Stimulated activated CD8-positive, alpha-beta memory T cell treated with anti-CD3 and anti-CD28 coated beads, Interleukin-4, amount 100 ng/mL, for 48 hours (primary cell): ENCODE data around the gene NUP62CL.

Experiments
- DNase-seq: peaks from one replicate; pipeline ENCODE4 v3.0.0-alpha.2; 2020

Gene NUP62CL

DNA sequence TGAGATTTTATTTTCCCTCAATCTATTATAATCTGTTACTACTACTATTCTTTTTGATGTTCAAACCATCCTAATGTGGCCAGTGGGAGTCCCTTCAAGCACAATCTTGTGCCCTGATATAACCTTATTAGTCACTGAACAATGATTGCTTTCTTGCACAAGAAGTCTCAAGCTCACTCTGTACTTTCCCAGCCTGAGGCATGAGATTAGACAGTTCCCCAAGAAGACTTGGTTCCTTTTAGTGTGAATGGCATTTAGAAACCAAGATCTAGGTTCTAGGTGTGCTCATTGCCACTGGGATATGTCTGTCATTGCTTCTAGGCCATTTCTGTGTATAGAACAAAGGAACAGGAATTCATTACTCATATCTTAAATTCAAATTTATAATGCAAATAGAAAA is 59.6 kb downstream of the NUP62CL start:
- no peak for DNase-seq

DNA sequence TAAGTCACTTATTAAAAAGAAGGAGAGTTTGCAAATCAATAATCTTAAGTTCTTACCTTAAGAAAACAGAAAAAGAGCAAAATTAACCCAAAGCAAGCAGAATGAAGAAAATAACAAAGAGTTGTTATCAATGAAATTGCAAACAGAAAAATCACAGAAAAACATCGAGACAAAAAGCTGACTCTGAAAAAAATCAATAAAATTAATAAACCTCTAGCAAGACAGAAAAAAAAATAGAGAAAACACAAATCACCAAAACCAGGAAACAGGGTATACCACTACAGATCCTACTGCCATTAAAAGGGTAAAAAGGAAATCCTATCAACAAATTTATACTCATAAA is 70.3 kb downstream of the NUP62CL start:
- no peak for DNase-seq

DNA sequence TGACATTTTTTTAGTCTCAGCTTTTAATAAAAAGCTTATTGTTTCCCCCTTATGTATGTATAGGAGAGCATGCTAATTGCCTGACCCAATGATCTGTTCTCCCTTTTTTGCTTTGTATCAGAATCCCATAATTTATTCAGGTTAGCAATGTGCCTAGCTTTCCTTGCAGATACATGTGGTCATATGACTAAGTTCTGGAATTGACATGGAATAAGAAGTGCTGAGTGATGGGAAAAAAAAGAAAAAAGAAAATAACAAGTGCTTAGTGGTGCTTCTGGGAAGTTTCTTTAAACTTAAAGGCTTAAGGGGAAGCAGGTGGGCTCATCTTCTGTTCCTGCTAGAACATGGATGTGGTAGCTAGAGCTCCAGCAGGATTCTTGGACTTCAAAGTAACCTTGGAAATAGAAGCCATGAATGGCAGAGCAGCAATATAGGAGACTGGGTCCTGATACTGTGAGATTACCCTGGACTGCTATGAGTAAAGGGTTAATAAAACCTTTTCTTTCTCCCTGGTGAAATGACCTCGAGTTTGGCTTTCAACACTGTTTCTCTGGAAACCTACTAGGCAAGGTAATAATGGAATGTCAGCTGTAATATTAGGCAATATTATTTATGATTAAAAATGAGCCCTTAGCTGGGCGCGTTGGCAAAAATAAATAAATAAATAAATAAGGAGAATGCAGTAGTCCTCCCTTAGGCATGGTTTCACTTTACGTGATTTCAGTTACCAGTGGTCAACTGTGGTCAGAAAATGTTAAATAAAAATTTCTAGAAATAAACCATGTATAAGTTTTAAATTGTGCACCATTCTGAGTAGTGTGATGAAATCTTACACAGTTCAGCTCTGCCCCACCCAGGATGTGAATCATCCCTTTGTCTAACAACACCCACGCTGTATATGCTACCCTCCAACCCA is 70.9 kb downstream of the NUP62CL start:
- no peak for DNase-seq

DNA sequence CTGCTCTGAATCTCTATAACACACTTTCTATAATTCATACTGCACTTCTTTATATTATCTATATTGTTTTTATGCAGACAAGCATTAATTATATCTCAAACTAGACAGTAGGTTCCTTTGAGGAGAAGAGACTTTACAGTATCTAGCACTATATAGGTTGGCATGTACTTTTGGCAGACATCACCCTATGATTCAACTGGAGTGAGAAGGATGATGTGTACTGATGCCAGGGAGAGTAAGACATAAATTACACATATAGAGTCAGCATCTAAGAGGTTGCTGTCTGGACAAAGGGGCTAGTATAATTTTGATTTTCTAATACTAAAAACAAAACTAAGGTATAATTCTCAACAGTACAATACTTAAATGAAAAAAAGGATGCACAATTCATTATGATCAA is 82.5 kb downstream of the NUP62CL start:
- no peak for DNase-seq

DNA sequence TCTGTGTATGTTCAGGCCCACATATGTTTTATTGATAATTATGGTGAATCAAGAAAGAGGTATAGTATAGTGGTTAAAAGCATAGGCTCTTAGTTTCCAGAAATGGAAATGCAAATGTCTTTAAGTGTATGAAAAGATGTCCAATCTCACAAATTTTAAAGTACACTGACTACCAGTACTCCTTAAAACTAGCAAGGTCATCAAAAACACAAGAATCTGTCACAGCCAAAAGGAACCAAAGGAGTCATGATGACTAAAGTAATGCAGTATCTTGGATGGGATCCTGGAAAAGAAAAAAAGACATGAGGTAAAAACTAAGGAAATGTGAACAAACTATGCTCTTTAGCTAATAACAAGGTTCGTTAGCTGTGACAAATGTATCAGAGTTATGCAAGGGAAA is 87.0 kb downstream of the NUP62CL start:
- DNase-seq, result no peak

DNA sequence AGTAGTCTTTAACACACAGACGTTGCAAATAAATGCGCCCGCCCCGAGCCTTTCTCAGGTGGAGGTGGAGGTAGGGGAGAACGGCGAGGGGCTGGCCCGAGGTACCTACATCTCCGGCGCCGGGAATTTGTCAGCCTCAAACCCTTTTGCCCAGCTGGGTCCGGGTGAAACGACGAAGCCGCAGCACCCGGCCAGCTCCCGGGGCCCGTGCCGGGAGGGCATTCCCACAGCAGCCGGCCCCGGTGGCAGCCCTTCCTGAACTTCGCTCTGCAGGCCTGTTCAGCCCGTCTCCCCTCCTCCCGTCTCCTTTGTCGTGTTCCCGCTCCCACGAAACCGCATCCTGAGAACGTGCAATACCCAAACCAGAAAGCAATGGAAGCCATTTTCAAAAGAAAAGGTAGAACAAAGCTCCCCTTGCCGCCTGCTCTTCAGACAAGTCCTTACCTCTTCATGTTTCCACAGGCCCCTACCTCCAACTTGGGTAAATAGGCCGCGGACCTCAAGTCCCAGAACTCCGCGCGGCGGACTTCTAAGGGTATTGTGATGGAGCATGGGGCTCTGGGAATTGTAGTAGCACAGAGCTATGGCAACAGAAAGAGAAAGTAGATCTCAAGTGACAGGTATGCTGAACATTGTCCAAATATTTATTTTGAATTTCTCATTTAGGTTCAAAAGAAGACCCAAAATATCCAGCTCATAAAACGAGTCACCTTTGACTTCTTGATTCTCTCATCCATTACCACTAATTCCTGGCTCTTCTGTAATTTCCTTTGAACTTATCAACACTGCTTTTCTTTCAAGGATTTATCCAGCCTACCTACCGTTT is 87.7 kb downstream of the NUP62CL start, which contains the start of gene RBM41:
RBM41 (minus strand) TSS at position 501 of the 826 bp plus-strand sequence; CDS start at position 452, 49 bp downstream.
- peak; percentile 71 for DNase-seq

DNA sequence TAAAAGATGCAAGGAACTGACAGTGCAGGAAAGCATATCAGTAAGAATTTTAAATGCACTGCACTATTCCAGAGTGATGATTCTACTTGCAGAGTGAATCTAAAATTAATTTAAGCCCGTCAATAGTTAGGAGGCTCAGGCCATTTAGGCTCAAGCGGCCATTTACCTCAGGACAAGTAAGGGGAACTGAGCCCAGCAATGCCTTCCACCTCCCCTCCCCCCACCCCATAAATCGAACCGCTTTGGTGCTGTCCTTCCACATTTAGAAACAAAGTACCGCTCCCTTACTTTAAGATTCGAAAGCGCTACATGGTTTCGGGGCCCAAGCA is 88.3 kb downstream of the NUP62CL start:
- no peak for DNase-seq

DNA sequence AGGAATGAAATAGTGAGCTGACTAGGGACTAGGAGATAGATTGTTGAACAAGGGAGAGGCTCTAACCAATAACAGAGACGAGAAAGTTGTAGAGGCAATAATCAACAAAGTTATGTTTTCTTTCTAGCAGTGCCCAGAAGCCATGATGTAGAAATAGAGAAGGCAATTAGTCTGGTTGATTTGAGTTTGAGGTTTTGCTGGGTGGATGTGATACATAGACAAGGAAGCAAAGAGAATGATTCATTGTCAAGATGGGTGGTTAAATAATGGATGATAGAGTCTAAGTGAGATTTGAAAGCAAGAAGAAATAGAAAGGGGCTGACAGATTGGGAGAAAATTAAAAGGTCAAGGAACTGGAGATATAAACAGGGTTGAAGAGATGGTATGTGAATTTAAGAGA is 98.8 kb downstream of the NUP62CL start:
- DNase-seq, result no peak

DNA sequence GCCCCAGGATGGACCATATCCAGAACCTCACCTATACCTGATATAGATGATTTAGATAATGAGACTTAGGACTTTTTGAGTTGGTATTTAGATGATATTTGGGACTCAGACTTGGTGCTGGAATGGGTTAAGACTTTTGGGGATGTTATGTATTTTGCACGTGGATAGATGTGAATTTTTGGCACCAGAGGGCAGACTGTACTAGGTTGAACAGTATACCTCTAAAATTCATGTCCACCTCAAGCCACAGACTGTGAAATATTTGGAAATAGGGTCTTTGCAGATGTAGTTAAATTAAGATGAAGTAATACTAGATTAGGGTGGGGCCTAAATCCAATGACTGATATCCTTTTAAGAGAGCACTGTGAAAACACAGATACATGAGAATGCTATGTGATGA is 103.3 kb downstream of the NUP62CL start:
- DNase-seq, result no peak

DNA sequence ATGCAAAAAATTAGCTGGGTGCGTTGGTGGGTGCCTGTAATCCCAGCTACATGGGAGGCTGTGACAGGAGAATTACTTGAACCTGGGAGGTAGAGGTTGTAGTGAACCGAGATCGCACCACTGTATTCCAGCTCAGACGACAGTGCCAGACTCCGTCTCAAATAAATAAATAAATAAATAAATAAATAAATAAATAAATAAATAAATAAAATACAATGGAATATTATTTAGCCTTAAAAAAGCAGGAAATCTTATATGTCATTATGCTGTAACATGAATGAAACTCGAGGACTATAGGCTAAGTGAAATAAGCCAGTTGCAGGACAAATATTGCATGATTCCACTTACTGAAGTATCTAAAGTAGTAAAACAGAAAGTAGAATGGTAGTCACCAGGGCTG is 130.1 kb downstream of the NUP62CL start:
- DNase-seq, result no peak
